K562 (cell line): ENCODE data around the gene NAPB. TPM values are rescaled to one million over a fixed set of nuclear protein-coding genes. Genes with fewer than 3 reads are reported as not detected.

Source experiments
- BACH1 ChIP-seq: fragments of 200-800 bp; sonication (Bioruptor generic); IDR thresholded peaks from 2 replicates; pipeline ENCODE4 v1.6.1; 2016; ENCODE audit warnings: missing genetic modification characterization, missing compliant biosample characterization
- CBFA2T2 ChIP-seq: fragments of 450-650 bp; conservative IDR thresholded peaks from 2 replicates; pipeline ENCODE4 v1.6.1; 2017; ENCODE audit warnings: mild to moderate bottlenecking
- CCNT2 ChIP-seq: IDR thresholded peaks from 2 replicates; pipeline ENCODE4 v1.6.1; 2011; ENCODE audit warnings: borderline replicate concordance, low read depth, mild to moderate bottlenecking, moderate library complexity, mixed read lengths, low read length; ENCODE audit not compliant: insufficient read length; ENCODE audit errors: extremely low read depth
- CTCF ChIP-seq, 3 experiments: IDR thresholded peaks in 2 of 3; conservative IDR thresholded peaks in 1 of 3; 2 replicates each; pipeline ENCODE4 v1.5.1; 2011 to 2012; ENCODE audit warnings: low read length in 3 of 3, mild to moderate bottlenecking in 3 of 3, control low read depth in 2 of 3, improper control_type of control experiment in 1 of 3, inconsistent platforms in 1 of 3, low read depth in 1 of 3, mixed read lengths in 1 of 3, moderate library complexity in 1 of 3; ENCODE audit not compliant: insufficient read depth in 2 of 3
- CXXC5 ChIP-seq: fragments of 250-450 bp; sonication (Bioruptor Pico); IDR thresholded peaks from 2 replicates; pipeline ENCODE4 v1.8.0; 2022; ENCODE audit warnings: inconsistent platforms, mild to moderate bottlenecking, moderate library complexity
- DDX20 ChIP-seq: fragments of 450-650 bp; IDR thresholded peaks from 2 replicates; pipeline ENCODE4 v1.6.1; 2016; ENCODE audit warnings: missing genetic modification characterization, low read depth, mild to moderate bottlenecking, missing compliant biosample characterization, moderate library complexity
- EGR1 ChIP-seq: fragments of 450-650 bp; conservative IDR thresholded peaks from 2 replicates; pipeline ENCODE4 v1.6.1; 2017; ENCODE audit warnings: mild to moderate bottlenecking
- ESRRA ChIP-seq: fragments of 450-650 bp; IDR thresholded peaks from 2 replicates; pipeline ENCODE4 v1.6.1; 2014; ENCODE audit warnings: low read depth, mild to moderate bottlenecking, moderate library complexity, borderline replicate concordance
- ETS1 ChIP-seq: conservative IDR thresholded peaks from 2 replicates; pipeline ENCODE4 v1.6.1; 2011; ENCODE audit warnings: low read depth, mild to moderate bottlenecking, low read length; ENCODE audit not compliant: control insufficient read depth
- FOXJ2 ChIP-seq: fragments of 200-800 bp; sonication (Bioruptor generic); IDR thresholded peaks from 2 replicates; pipeline ENCODE4 v1.6.1; 2016; ENCODE audit warnings: missing genetic modification characterization, missing compliant biosample characterization
- HDAC1 ChIP-seq, 2 experiments: fragments of 450-650 bp; IDR thresholded peaks; 2 replicates each; pipeline ENCODE4 v1.6.1; 2016 to 2017; ENCODE audit warnings: inconsistent platforms in 1 of 2, mild to moderate bottlenecking in 1 of 2, moderate library complexity in 1 of 2
- HMGN3 ChIP-seq: IDR thresholded peaks from 2 replicates; pipeline ENCODE4 v1.6.1; 2011; ENCODE audit warnings: borderline replicate concordance, low read depth, mild to moderate bottlenecking, mixed read lengths, low read length; ENCODE audit not compliant: insufficient read length; ENCODE audit errors: extremely low read depth
- MTA1 ChIP-seq: fragments of 450-650 bp; IDR thresholded peaks from 2 replicates; pipeline ENCODE4 v1.6.1; 2017; ENCODE audit warnings: borderline replicate concordance
- NR2C2 ChIP-seq, 2 experiments: fragments of 200-800 bp in 1 of 2; sonication (Bioruptor generic) in 1 of 2; sonication (generic) in 1 of 2; formaldehyde crosslinking in 1 of 2; IDR thresholded peaks; 2 replicates each; pipeline versions ENCODE4 v1.6.1 to v1.8.0; 2016 to 2022; ENCODE audit warnings: mild to moderate bottlenecking in 1 of 2, missing compliant biosample characterization in 1 of 2, missing genetic modification characterization in 1 of 2, missing genetic modification reagents in 1 of 2
- RFX1 ChIP-seq: fragments of 450-650 bp; IDR thresholded peaks from 2 replicates; pipeline ENCODE4 v1.6.1; 2016; ENCODE audit warnings: mild to moderate bottlenecking, moderate library complexity
- SETDB1 ChIP-seq: IDR thresholded peaks from one replicate; pipeline ENCODE4 v1.6.1; 2012; ENCODE audit warnings: low read length, control low read depth, inconsistent platforms
- SIN3A ChIP-seq, 2 experiments: fragments of 150-350 bp in 1 of 2; IDR thresholded peaks; 2 replicates each; pipeline ENCODE4 v1.6.1; 2011 to 2016; ENCODE audit warnings: borderline replicate concordance in 2 of 2, low read depth in 2 of 2, low read length in 2 of 2, mild to moderate bottlenecking in 2 of 2, moderate library complexity in 2 of 2; ENCODE audit not compliant: control insufficient read depth in 1 of 2
- SIN3B ChIP-seq: fragments of 450-650 bp; IDR thresholded peaks from 2 replicates; pipeline ENCODE4 v1.6.1; 2017; ENCODE audit warnings: low read depth, mild to moderate bottlenecking, moderate library complexity
- ZEB2 ChIP-seq: fragments of 450-650 bp; IDR thresholded peaks from 2 replicates; pipeline ENCODE4 v1.6.1; 2016
- ZNF146 ChIP-seq: IDR thresholded peaks from one replicate; pipeline ENCODE4 v1.6.1; 2018; ENCODE audit warnings: missing compliant biosample characterization; ENCODE audit not compliant: unreplicated experiment
- ZNF175 ChIP-seq: fragments of 200-800 bp; sonication (Bioruptor generic); IDR thresholded peaks from 2 replicates; pipeline ENCODE4 v1.6.1; 2016; ENCODE audit warnings: low read depth, mild to moderate bottlenecking, missing genetic modification characterization, missing compliant biosample characterization
- ZNF3 ChIP-seq: fragments of 250-450 bp; sonication (Bioruptor Pico); IDR thresholded peaks from 2 replicates; pipeline ENCODE4 v1.5.0; 2021; ENCODE audit warnings: mild to moderate bottlenecking, moderate library complexity
- ZNF77 ChIP-seq: fragments of 250-450 bp; sonication (Bioruptor Pico); IDR thresholded peaks from 2 replicates; pipeline ENCODE4 v1.5.0; 2020
- polyA plus RNA-seq, 8 experiments: library from polyadenylated mRNA; depleted of rRNA in 4 of 8; stranded (reverse) in 5 of 8; unstranded in 3 of 8; fragments of >200 nt; fragmentation: Nextera tagmentation in 2 of 8; fragmentation: Illumina TruSeq in 1 of 8; extraction: Ambion mirVana in 2 of 8; extraction: Trizol in 1 of 8; gene quantifications; 2 replicates each; pipeline versions ENCODE4 v1.2.1 to v1.2.3, GENCODE V29; 2011 to 2014; ENCODE audit warnings: inconsistent platforms in 1 of 8, missing spikeins in 1 of 8
- total RNA-seq, 7 experiments: library from RNA; depleted of rRNA in 6 of 7; stranded (reverse); fragments of >200 nt in 6 of 7; fragmentation: Illumina TruSeq in 2 of 7; extraction: Trizol in 2 of 7; gene quantifications; 2 replicates each; pipeline versions ENCODE4 v1.2.1 to v1.2.3, GENCODE V29; 2011 to 2021; ENCODE audit warnings: low replicate concordance in 1 of 7
- TF ChIP-seq, protein P1 (sequence below): fragments of 450-650 bp; IDR thresholded peaks from 2 replicates; pipeline ENCODE4 v1.6.1; 2017; ENCODE audit warnings: mild to moderate bottlenecking, moderate library complexity

Gene NAPB
- total and polyA plus RNA-seq, 9 of the 15 experiments (the other 6 are each of a cell fraction or from before 2014, with no cell fraction given) = 1.4 to 7.7 (median 5.2) TPM

DNA sequence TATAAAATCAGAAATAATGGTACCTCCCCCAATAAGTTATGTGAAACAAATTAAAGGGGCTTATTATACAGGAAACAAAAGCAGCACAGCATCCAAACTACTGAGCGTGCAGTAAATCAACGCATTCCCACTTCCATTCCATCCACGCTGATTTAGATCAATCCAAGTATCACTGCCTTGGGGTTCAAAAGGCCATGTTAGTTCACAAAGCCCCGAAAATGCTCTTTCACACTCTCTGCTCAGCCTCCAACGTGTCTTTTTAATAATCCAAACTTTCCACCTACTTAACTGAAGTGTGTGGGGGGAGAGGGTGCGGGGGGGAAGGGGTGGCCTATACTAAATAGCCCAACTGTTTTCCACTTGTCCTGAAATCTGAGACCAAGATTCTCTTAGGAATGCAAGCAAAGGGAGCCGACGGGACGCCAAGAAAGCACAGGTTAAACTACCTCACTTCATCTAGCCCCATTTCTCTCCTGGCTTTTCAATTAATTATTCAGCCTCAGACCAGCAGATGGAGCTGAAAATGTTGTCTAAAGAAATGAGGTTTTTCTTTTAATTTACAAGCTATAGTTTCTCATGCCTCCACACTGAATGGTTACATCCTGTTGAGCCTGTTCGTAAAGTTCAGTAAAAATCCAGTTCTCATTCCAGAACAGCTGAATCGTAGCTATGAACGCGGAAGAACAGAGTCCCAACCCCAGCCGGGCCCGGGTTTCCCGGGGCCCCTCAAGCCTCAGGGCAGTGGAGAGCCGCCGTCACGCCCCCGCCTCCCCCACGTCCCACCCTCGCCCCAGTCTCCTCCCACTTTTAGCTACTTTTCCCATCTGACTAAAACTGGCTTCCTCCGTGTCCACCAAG, 71.7 kb downstream of the NAPB start (continued):
- TF ChIP-seq CTCF (IDR thresholded peaks at IDR 0.05 in 2 of 3, conservative IDR thresholded peaks at IDR 0.05 in 1 of 3; ENCODE audit: insufficient read depth in 2 of 3, low read depth in 1 of 3, low read length in 3 of 3) = peak in 2 of 3 experiments; percentile 23 to 47; a peak in 3 of 6 replicates
- peak; percentile 39 for TF ChIP-seq CCNT2
- no peak for TF ChIP-seq MTA1
- TF ChIP-seq, protein P1, sequence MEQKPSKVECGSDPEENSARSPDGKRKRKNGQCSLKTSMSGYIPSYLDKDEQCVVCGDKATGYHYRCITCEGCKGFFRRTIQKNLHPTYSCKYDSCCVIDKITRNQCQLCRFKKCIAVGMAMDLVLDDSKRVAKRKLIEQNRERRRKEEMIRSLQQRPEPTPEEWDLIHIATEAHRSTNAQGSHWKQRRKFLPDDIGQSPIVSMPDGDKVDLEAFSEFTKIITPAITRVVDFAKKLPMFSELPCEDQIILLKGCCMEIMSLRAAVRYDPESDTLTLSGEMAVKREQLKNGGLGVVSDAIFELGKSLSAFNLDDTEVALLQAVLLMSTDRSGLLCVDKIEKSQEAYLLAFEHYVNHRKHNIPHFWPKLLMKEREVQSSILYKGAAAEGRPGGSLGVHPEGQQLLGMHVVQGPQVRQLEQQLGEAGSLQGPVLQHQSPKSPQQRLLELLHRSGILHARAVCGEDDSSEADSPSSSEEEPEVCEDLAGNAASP = no peak
- no peak for TF ChIP-seq ESRRA
- TF ChIP-seq ETS1 = no peak
- TF ChIP-seq SIN3B = no peak
- peak; percentile 8 for TF ChIP-seq HMGN3
- TF ChIP-seq ZNF77 (CRISPR knock-in tag) = no peak
- TF ChIP-seq EGR1 = peak; percentile 94
- 0 out of 4 replicates have a peak, but pooled peaks of 1 of the 2 experiments have one; percentile 25 for TF ChIP-seq SIN3A (IDR thresholded peaks at IDR 0.05; ENCODE audit: borderline replicate concordance in 2 of 2, control insufficient read depth in 1 of 2, low read depth in 2 of 2, low read length in 2 of 2)
- TF ChIP-seq HDAC1 (IDR thresholded peaks at IDR 0.05) = no peak
- no peak for TF ChIP-seq ZNF3
- no peak for TF ChIP-seq ZNF175 (CRISPR knock-in tag)
- no peak for TF ChIP-seq DDX20
- no peak for TF ChIP-seq SETDB1
- TF ChIP-seq CBFA2T2 = no peak
- TF ChIP-seq ZNF146 (CRISPR knock-in tag) = no peak
- TF ChIP-seq RFX1 = no peak
- TF ChIP-seq BACH1 (tag) = no peak
- TF ChIP-seq ZEB2 = no peak
- no peak for TF ChIP-seq FOXJ2
- no peak for TF ChIP-seq CXXC5 (CRISPR knock-in tag)
- no peak for TF ChIP-seq NR2C2 (CRISPR knock-in tag; IDR thresholded peaks at IDR 0.05)
- no peak for TF ChIP-seq NR2C2 (tag; IDR thresholded peaks at IDR 0.05)
